Measurements from ENCODE around the gene HPS1.

HPS1 gene

GRCh38 chr10:98465866-98466265 lies 19.1 kb upstream of the HPS1 start:
- Histone ChIP-seq H3K4me1 (ENCODE audit: control insufficient read depth, insufficient read depth, low read length, poor library complexity, severe bottlenecking) (no peaks in the 10 kb centered on the region), H3K9me3 (ENCODE audit: control insufficient read depth, low read length) (no peaks in the 10 kb centered on the region), H3K4me3 (ENCODE audit: insufficient read depth, low read depth, low read length, poor library complexity, severe bottlenecking) (no peak overlapping the region)

GRCh38 chr10:98463976-98464754 lies 17.4 kb upstream of the HPS1 start:
- DNase-seq = no peak
- H3K27ac ChIP-seq (ENCODE audit: insufficient read depth, low read length, poor library complexity, severe bottlenecking) = no peak overlapping the region
- H3K4me1 ChIP-seq (ENCODE audit: control insufficient read depth, insufficient read depth, low read length, poor library complexity, severe bottlenecking) = no peaks in the 10 kb centered on the region
- no peaks in the 10 kb centered on the region for H3K27me3 ChIP-seq (replicated peaks; ENCODE audit: control insufficient read depth, insufficient read depth, low read length, poor library complexity, severe bottlenecking)
- no peak overlapping the region for H3K4me3 ChIP-seq (ENCODE audit: insufficient read depth, low read depth, low read length, poor library complexity, severe bottlenecking)
- H3K9me3 ChIP-seq (ENCODE audit: control insufficient read depth, low read length) = no peaks in the 10 kb centered on the region
- no peaks in the 10 kb centered on the region for H3K36me3 ChIP-seq (ENCODE audit: control insufficient read depth, insufficient read depth, low read length)

More at GRCh38 chr10:98465866-98466265, 19.1 kb upstream of the HPS1 start:
- Histone ChIP-seq H3K27me3 (replicated peaks; ENCODE audit: control insufficient read depth, insufficient read depth, low read length, poor library complexity, severe bottlenecking) (no peaks in the 10 kb centered on the region), H3K36me3 (ENCODE audit: control insufficient read depth, insufficient read depth, low read length) (no peaks in the 10 kb centered on the region), H3K27ac (ENCODE audit: insufficient read depth, low read length, poor library complexity, severe bottlenecking) (no peak overlapping the region)
- DNase-seq = no peak

- Histone ChIP-seq H3K36me3 (ENCODE audit: control insufficient read depth, insufficient read depth, low read length) (no peaks in the 10 kb centered on the region), H3K4me3 (ENCODE audit: insufficient read depth, low read depth, low read length, poor library complexity, severe bottlenecking) (no peak overlapping the region), H3K9me3 (ENCODE audit: control insufficient read depth, low read length) (no peaks in the 10 kb centered on the region), H3K27ac (ENCODE audit: insufficient read depth, low read length, poor library complexity, severe bottlenecking) (no peak overlapping the region), H3K27me3 (replicated peaks; ENCODE audit: control insufficient read depth, insufficient read depth, low read length, poor library complexity, severe bottlenecking) (no peaks in the 10 kb centered on the region), H3K4me1 (ENCODE audit: control insufficient read depth, insufficient read depth, low read length, poor library complexity, severe bottlenecking) (no peaks in the 10 kb centered on the region)
- no peak for DNase-seq
These were observed 16.3 kb upstream of the HPS1 start for GRCh38 chr10:98463016-98463415.

- Histone ChIP-seq H3K27ac (ENCODE audit: insufficient read depth, low read length, poor library complexity, severe bottlenecking) (no peak overlapping the region), H3K4me3 (ENCODE audit: insufficient read depth, low read depth, low read length, poor library complexity, severe bottlenecking) (no peak overlapping the region), H3K36me3 (ENCODE audit: control insufficient read depth, insufficient read depth, low read length) (no peaks in the 10 kb centered on the region), H3K4me1 (ENCODE audit: control insufficient read depth, insufficient read depth, low read length, poor library complexity, severe bottlenecking) (no peaks in the 10 kb centered on the region), H3K9me3 (ENCODE audit: control insufficient read depth, low read length) (no peaks in the 10 kb centered on the region), H3K27me3 (replicated peaks; ENCODE audit: control insufficient read depth, insufficient read depth, low read length, poor library complexity, severe bottlenecking) (no peaks in the 10 kb centered on the region)
- DNase-seq = no peak
These were observed 14.7 kb upstream of the HPS1 start for GRCh38 chr10:98461500-98461842.

- no peak overlapping the region for H3K27ac ChIP-seq (ENCODE audit: insufficient read depth, low read length, poor library complexity, severe bottlenecking)
- DNase-seq = no peak
These were observed 14.2 kb upstream of the HPS1 start for GRCh38 chr10:98460837-98461499.

GRCh38 chr10:98458809-98459784 lies 12.4 kb upstream of the HPS1 start:
- no peak for DNase-seq
- no peaks in the 10 kb centered on the region for H3K27me3 ChIP-seq (replicated peaks; ENCODE audit: control insufficient read depth, insufficient read depth, low read length, poor library complexity, severe bottlenecking)
- H3K9me3 ChIP-seq (ENCODE audit: control insufficient read depth, low read length) = no peaks in the 10 kb centered on the region
- H3K36me3 ChIP-seq (ENCODE audit: control insufficient read depth, insufficient read depth, low read length) = no peaks in the 10 kb centered on the region
- H3K4me1 ChIP-seq (ENCODE audit: control insufficient read depth, insufficient read depth, low read length, poor library complexity, severe bottlenecking) = no peaks in the 10 kb centered on the region
- no peak overlapping the region for H3K27ac ChIP-seq (ENCODE audit: insufficient read depth, low read length, poor library complexity, severe bottlenecking)
- no peak overlapping the region for H3K4me3 ChIP-seq (ENCODE audit: insufficient read depth, low read depth, low read length, poor library complexity, severe bottlenecking)

More at GRCh38 chr10:98460837-98461499, 14.2 kb upstream of the HPS1 start:
- H3K4me3 ChIP-seq (ENCODE audit: insufficient read depth, low read depth, low read length, poor library complexity, severe bottlenecking) = no peak overlapping the region
- H3K4me1 ChIP-seq (ENCODE audit: control insufficient read depth, insufficient read depth, low read length, poor library complexity, severe bottlenecking) = no peaks in the 10 kb centered on the region
- H3K36me3 ChIP-seq (ENCODE audit: control insufficient read depth, insufficient read depth, low read length) = no peaks in the 10 kb centered on the region
- no peaks in the 10 kb centered on the region for H3K27me3 ChIP-seq (replicated peaks; ENCODE audit: control insufficient read depth, insufficient read depth, low read length, poor library complexity, severe bottlenecking)
- no peaks in the 10 kb centered on the region for H3K9me3 ChIP-seq (ENCODE audit: control insufficient read depth, low read length)

- Histone ChIP-seq H3K4me3 (ENCODE audit: insufficient read depth, low read depth, low read length, poor library complexity, severe bottlenecking) (no peak overlapping the region), H3K36me3 (ENCODE audit: control insufficient read depth, insufficient read depth, low read length) (no peaks in the 10 kb centered on the region), H3K9me3 (ENCODE audit: control insufficient read depth, low read length) (no peaks in the 10 kb centered on the region), H3K4me1 (ENCODE audit: control insufficient read depth, insufficient read depth, low read length, poor library complexity, severe bottlenecking) (no peaks in the 10 kb centered on the region), H3K27ac (ENCODE audit: insufficient read depth, low read length, poor library complexity, severe bottlenecking) (no peak overlapping the region), H3K27me3 (replicated peaks; ENCODE audit: control insufficient read depth, insufficient read depth, low read length, poor library complexity, severe bottlenecking) (no peaks in the 10 kb centered on the region)
- no peak for DNase-seq
These were observed 11.0 kb upstream of the HPS1 start for GRCh38 chr10:98457721-98458120.

- Histone ChIP-seq H3K4me1 (ENCODE audit: control insufficient read depth, insufficient read depth, low read length, poor library complexity, severe bottlenecking) (no peaks in the 10 kb centered on the region), H3K27me3 (replicated peaks; ENCODE audit: control insufficient read depth, insufficient read depth, low read length, poor library complexity, severe bottlenecking) (no peaks in the 10 kb centered on the region), H3K4me3 (ENCODE audit: insufficient read depth, low read depth, low read length, poor library complexity, severe bottlenecking) (no peak overlapping the region), H3K36me3 (ENCODE audit: control insufficient read depth, insufficient read depth, low read length) (no peaks in the 10 kb centered on the region), H3K27ac (ENCODE audit: insufficient read depth, low read length, poor library complexity, severe bottlenecking) (no peak overlapping the region), H3K9me3 (ENCODE audit: control insufficient read depth, low read length) (no peaks in the 10 kb centered on the region)
- no peak for DNase-seq
These were observed 10.1 kb upstream of the HPS1 start for GRCh38 chr10:98456686-98457482.

- Histone ChIP-seq H3K27ac (ENCODE audit: insufficient read depth, low read length, poor library complexity, severe bottlenecking) (no peak overlapping the region), H3K4me1 (ENCODE audit: control insufficient read depth, insufficient read depth, low read length, poor library complexity, severe bottlenecking) (no peaks in the 10 kb centered on the region), H3K4me3 (ENCODE audit: insufficient read depth, low read depth, low read length, poor library complexity, severe bottlenecking) (no peak overlapping the region), H3K27me3 (replicated peaks; ENCODE audit: control insufficient read depth, insufficient read depth, low read length, poor library complexity, severe bottlenecking) (no peaks in the 10 kb centered on the region), H3K9me3 (ENCODE audit: control insufficient read depth, low read length) (no peaks in the 10 kb centered on the region), H3K36me3 (ENCODE audit: control insufficient read depth, insufficient read depth, low read length) (no peaks in the 10 kb centered on the region)
- DNase-seq = no peak
These were observed 9.4 kb upstream of the HPS1 start for GRCh38 chr10:98456043-98456570.
